Measurements from ENCODE around the gene IPCEF1. TPM values are rescaled to one million over a fixed set of nuclear protein-coding genes. Genes with fewer than 3 reads are reported as not detected.

Gene IPCEF1
- polyA plus RNA-seq, 1 donor (not counting 4 experiments of a cell fraction or from before 2014, with no cell fraction given) = 0.21 TPM

- H2AFZ ChIP-seq (ENCODE audit: control insufficient read depth, low read length) = no peak overlapping the region
- H3K4me1 ChIP-seq (ENCODE audit: control insufficient read depth, extremely low read depth, insufficient read depth, low read length) = no peaks in the 10 kb centered on the region
- FAIRE-seq (no peak), DNase-seq (ENCODE audit: low read depth, low spot score) (no peak)
- H3K4me2 ChIP-seq (ENCODE audit: control insufficient read depth, extremely low read depth, insufficient read depth, low read depth, low read length) = no peak overlapping the region
- H3K9ac ChIP-seq (ENCODE audit: control insufficient read depth, extremely low read depth, insufficient read depth, low read length) = no peak overlapping the region
- TF ChIP-seq EZH2 (IDR thresholded peaks at IDR 0.05; ENCODE audit: low read length) (no peak), CTCF (optimal IDR thresholded peaks at IDR 0.05 in 1 of 3, IDR thresholded peaks at IDR 0.05 in 1 of 3, conservative IDR thresholded peaks at IDR 0.05 in 1 of 3; ENCODE audit: extremely low read depth in 1 of 3, insufficient read depth in 2 of 3, low read length in 3 of 3) (no peak)
- H3K36me3 ChIP-seq (ENCODE audit: control insufficient read depth in 2 of 2, extremely low read depth in 1 of 2, insufficient read depth in 2 of 2, low read length in 2 of 2) = no peaks in the 10 kb centered on the region
- H3K27me3 ChIP-seq (ENCODE audit: control insufficient read depth, extremely low read depth, insufficient read depth, low read length) = no peaks in the 10 kb centered on the region
- no peaks in the 10 kb centered on the region for H3K9me3 ChIP-seq (ENCODE audit: control insufficient read depth, low read depth, low read length)
- H3K27ac ChIP-seq (ENCODE audit: control insufficient read depth, insufficient read depth, low read length) = no peak overlapping the region
- H4K20me1 ChIP-seq (ENCODE audit: control insufficient read depth, extremely low read depth, insufficient read depth, low read length) = no peaks in the 10 kb centered on the region
- no peaks in the 10 kb centered on the region for H3K9me1 ChIP-seq (ENCODE audit: control insufficient read depth, extremely low read depth, insufficient read depth, low read length)
- dilution Hi-C loops (cut with MboI; ENCODE audit: extremely low pct_ligation_motif_present, low sequenced_read_pairs) = no loop called here
- no peak overlapping the region for H3K4me3 ChIP-seq (ENCODE audit: control insufficient read depth in 2 of 3, extremely low read depth in 1 of 3, insufficient read depth in 2 of 3, low read depth in 1 of 3, low read length in 3 of 3)
- H3K79me2 ChIP-seq (ENCODE audit: control insufficient read depth, insufficient read depth, low read length) = no peaks in the 10 kb centered on the region
Measured at GRCh38 chr6:154251116-154251515, 105.5 kb downstream of the IPCEF1 start.

GRCh38 chr6:154249499-154250298 lies 106.9 kb downstream of the IPCEF1 start:
- no peaks in the 10 kb centered on the region for H4K20me1 ChIP-seq (ENCODE audit: control insufficient read depth, extremely low read depth, insufficient read depth, low read length)
- no peaks in the 10 kb centered on the region for H3K9me1 ChIP-seq (ENCODE audit: control insufficient read depth, extremely low read depth, insufficient read depth, low read length)
- H3K27ac ChIP-seq (ENCODE audit: control insufficient read depth, insufficient read depth, low read length) = no peak overlapping the region
- no peak overlapping the region for H3K9ac ChIP-seq (ENCODE audit: control insufficient read depth, extremely low read depth, insufficient read depth, low read length)
- H3K36me3 ChIP-seq (ENCODE audit: control insufficient read depth in 2 of 2, extremely low read depth in 1 of 2, insufficient read depth in 2 of 2, low read length in 2 of 2) = no peaks in the 10 kb centered on the region
- TF ChIP-seq CTCF (optimal IDR thresholded peaks at IDR 0.05 in 1 of 3, IDR thresholded peaks at IDR 0.05 in 1 of 3, conservative IDR thresholded peaks at IDR 0.05 in 1 of 3; ENCODE audit: extremely low read depth in 1 of 3, insufficient read depth in 2 of 3, low read length in 3 of 3) = no peak
- no peak for TF ChIP-seq EZH2 (IDR thresholded peaks at IDR 0.05; ENCODE audit: low read length)
- no peaks in the 10 kb centered on the region for H3K27me3 ChIP-seq (ENCODE audit: control insufficient read depth, extremely low read depth, insufficient read depth, low read length)
- no peaks in the 10 kb centered on the region for H3K9me3 ChIP-seq (ENCODE audit: control insufficient read depth, low read depth, low read length)
- dilution Hi-C loops (cut with MboI; ENCODE audit: extremely low pct_ligation_motif_present, low sequenced_read_pairs) = no loop called here
- H2AFZ ChIP-seq (ENCODE audit: control insufficient read depth, low read length) = no peak overlapping the region
- DNase-seq (ENCODE audit: low read depth, low spot score) = no peak
- no peak overlapping the region for H3K4me3 ChIP-seq (ENCODE audit: control insufficient read depth in 2 of 3, extremely low read depth in 1 of 3, insufficient read depth in 2 of 3, low read depth in 1 of 3, low read length in 3 of 3)
- H3K4me2 ChIP-seq (ENCODE audit: control insufficient read depth, extremely low read depth, insufficient read depth, low read depth, low read length) = no peak overlapping the region
- no peaks in the 10 kb centered on the region for H3K4me1 ChIP-seq (ENCODE audit: control insufficient read depth, extremely low read depth, insufficient read depth, low read length)
- H3K79me2 ChIP-seq (ENCODE audit: control insufficient read depth, insufficient read depth, low read length) = no peaks in the 10 kb centered on the region
- FAIRE-seq = no peak

All from keratinocyte (primary cell).